ENCODE results near the gene KCNC1. TPM values are rescaled to one million over a fixed set of nuclear protein-coding genes. Genes with fewer than 3 reads are reported as not detected.

KCNC1 gene
- total RNA-seq, 1 donor from 2014 or later: not detected

DNA sequence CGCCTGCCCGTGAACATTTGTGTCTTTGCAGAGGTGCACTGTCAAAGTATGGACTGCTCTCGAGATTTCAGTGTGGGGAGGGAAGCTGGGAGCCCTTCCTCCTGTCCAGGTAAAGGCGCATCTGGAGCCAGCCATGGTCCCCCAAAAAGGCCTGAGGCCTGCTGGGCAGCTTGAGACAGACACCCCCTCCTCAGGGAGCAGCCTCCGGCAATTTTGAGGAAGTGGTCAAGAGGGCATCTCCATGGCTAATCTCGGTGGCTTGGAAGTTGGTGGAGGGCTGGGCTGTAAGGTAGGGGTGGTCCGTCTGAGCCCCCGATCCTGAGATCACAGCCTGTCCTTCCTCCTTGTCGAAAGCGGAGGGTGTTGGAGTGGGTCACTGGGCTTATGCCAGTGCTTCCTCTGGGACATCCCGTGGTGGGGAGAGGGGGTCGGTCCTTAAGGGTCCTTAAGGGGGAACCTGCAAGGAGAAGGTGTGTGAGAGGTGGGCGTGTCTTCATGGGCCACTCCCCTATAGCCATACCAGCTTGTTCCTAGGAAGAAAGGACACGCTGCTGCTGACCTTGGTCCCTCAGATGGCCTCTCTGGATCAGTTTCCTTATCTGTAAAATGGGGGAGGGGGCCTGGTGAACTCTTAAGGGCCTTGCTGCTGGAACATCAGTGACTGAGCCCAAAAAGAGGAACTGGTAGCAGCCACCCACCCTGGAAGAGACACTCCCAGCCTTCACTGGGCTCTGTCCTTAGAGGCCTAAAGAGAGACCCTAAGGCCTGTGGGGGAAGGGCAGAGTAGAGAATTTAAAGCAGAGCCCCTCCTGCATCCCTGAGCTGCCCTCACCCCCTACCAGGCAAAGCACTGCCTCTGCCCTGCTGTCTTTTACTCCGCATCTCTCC, 2.6 kb downstream of the KCNC1 start:
- Histone ChIP-seq H3K4me3 (no peak overlapping the region), H3K9me3 (no peaks in the 10 kb centered on the region), H3K4me1 (peaks cover 4 to 9% of the 10 kb centered on the region in 2 donors), H3K27ac (no peak overlapping the region), H3K27me3 (peaks cover 31% of the 10 kb centered on the region), H3K36me3 (no peaks in the 10 kb centered on the region)
- DNase-seq (ENCODE audit: low spot score in 2 of 2): no peak
- intact Hi-C loops (cut with DNase I): loop anchor here (10.0 kb wide), 1 partner anchor 378 kb away; no protein-coding TSS in a partner anchor
- TF ChIP-seq CTCF (IDR thresholded peaks at IDR 0.05): no peak

DNA sequence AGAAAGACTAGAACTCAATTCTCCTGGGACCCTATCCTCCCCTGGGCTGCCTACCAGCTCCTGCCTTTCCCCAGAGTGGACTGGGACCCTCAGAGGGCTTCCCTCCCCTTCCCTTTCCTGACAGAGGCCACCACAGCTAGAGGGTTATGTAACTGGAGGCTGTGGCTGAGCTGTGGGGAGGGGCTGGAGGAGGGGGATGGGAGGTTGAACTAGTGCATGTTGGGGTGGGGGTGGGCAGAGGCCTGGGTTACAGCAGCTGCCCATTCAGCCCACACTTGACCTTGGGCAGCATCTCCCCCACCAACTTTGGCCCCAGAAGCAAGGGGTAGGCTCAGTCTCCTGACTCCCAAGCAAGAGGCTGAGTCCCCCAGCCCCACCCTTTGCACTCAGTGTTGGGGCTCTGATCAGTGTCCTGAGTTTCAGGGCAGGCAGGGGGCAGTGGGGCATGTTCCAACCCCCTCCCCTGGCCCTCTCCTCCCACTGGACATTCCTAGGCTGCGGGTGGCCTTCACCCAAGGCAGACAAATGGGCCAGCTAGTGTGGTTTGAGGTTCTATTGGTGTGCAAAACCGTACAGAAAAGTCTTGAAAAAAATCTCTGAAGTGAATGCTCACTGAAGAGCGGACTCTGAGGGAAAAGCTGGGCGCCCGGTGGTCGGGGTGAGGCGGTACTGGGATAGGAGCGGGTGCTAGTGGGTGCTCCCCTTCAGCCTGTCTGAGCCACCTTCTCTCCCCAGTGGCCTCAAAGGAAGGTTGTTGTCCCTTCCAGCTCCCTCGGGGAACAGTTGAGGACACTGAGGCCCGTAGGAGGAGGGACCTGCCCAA, 3.8 kb downstream of the KCNC1 start:
- Histone ChIP-seq H3K4me3 (no peak overlapping the region), H3K27ac (no peak overlapping the region), H3K4me1 (peaks cover 4 to 9% of the 10 kb centered on the region in 2 donors), H3K27me3 (peaks cover 31% of the 10 kb centered on the region), H3K9me3 (no peaks in the 10 kb centered on the region), H3K36me3 (no peaks in the 10 kb centered on the region)
- intact Hi-C loops (cut with DNase I): loop anchor here (10.0 kb wide), 1 partner anchor 376 kb away; no protein-coding TSS in a partner anchor
- no peak for TF ChIP-seq CTCF (IDR thresholded peaks at IDR 0.05)
- no peak for DNase-seq (ENCODE audit: low spot score in 2 of 2)

DNA sequence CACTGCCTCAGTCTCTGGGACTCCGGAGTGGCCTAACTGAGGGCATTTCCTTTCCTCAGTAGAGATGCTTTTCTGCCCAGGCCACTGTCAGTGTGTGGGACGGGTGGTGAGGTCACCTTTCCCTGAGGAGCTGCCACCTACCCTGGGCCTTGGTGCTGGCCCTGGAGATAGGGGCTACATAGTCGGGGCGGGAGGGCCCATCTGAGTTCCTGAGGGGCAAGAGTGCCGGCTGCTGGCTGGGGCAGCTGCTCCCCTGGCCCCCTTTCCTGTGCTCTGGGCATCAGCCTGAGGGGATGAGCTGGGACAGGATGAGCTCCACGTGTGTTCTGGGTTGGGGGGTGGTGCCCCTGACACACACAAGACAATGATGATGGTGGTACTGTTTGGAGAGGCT, 5.4 kb downstream of the KCNC1 start:
- peaks cover 4% of the 10 kb centered on the region in 2 donors for H3K4me1 ChIP-seq
- H3K9me3 ChIP-seq: no peaks in the 10 kb centered on the region
- no peaks in the 10 kb centered on the region for H3K36me3 ChIP-seq
- no peak for TF ChIP-seq CTCF (IDR thresholded peaks at IDR 0.05)
- intact Hi-C loops (cut with DNase I): loop anchor here (10.0 kb wide), 1 partner anchor 375 kb away; no protein-coding TSS in a partner anchor
- no peak overlapping the region for H3K4me3 ChIP-seq
- DNase-seq (ENCODE audit: low spot score in 2 of 2): no peak
- peaks cover 31% of the 10 kb centered on the region for H3K27me3 ChIP-seq
- no peak overlapping the region for H3K27ac ChIP-seq

GRCh38 chr11:17740649-17741235, 6.2 kb downstream of the KCNC1 start:
- no peak for DNase-seq (ENCODE audit: low spot score in 2 of 2)
- no peak for TF ChIP-seq CTCF (IDR thresholded peaks at IDR 0.05)
- Histone ChIP-seq H3K4me1 (no peaks in the 10 kb centered on the region), H3K27ac (no peak overlapping the region), H3K27me3 (peaks cover 31% of the 10 kb centered on the region), H3K4me3 (no peak overlapping the region), H3K9me3 (no peaks in the 10 kb centered on the region), H3K36me3 (no peaks in the 10 kb centered on the region)
- intact Hi-C loops (cut with DNase I): no loop called here

- Histone ChIP-seq H3K9me3 (no peaks in the 10 kb centered on the region), H3K27ac (no peak overlapping the region), H3K4me3 (no peak overlapping the region), H3K36me3 (no peaks in the 10 kb centered on the region), H3K27me3 (peaks cover 23% of the 10 kb centered on the region), H3K4me1 (no peaks in the 10 kb centered on the region)
- DNase-seq (ENCODE audit: low spot score in 2 of 2): no peak
- no peak for TF ChIP-seq CTCF (IDR thresholded peaks at IDR 0.05)
- intact Hi-C loops (cut with DNase I): no loop called here
Measured at GRCh38 chr11:17741487-17741886, 6.9 kb downstream of the KCNC1 start.

Measured in ascending aorta (tissue), 2 donors.